HCT116 (cell line): ENCODE data around the gene SRP9.

Source experiments
- CBX3 ChIP-seq: IDR thresholded peaks from 2 replicates; pipeline ENCODE4 v1.6.1; 2012; ENCODE audit warnings: low read depth
- CEBPB ChIP-seq: IDR thresholded peaks from 2 replicates; pipeline ENCODE4 v1.6.1; 2012; ENCODE audit warnings: low read depth
- EZH2 ChIP-seq: fragments of 200-600 bp; sonication (generic); IDR thresholded peaks from 2 replicates; pipeline ENCODE4 v1.6.1; 2017; ENCODE audit warnings: antibody characterized with exemption, mixed run types
- POLR2A ChIP-seq: IDR thresholded peaks from 2 replicates; pipeline ENCODE4 v1.7.0; 2011; ENCODE audit warnings: borderline replicate concordance; ENCODE audit not compliant: insufficient read depth, insufficient read length; ENCODE audit errors: extremely low read depth
- POLR2AphosphoS5 ChIP-seq: IDR thresholded peaks from 2 replicates; pipeline ENCODE4 v1.6.1; 2011; ENCODE audit warnings: mild to moderate bottlenecking, low read depth, low read length, moderate library complexity
- REST ChIP-seq: IDR thresholded peaks from 2 replicates; pipeline ENCODE4 v1.6.1; 2012; ENCODE audit warnings: low read depth
- YY1 ChIP-seq: IDR thresholded peaks from 2 replicates; pipeline ENCODE4 v1.6.1; 2011; ENCODE audit warnings: low read length, low read depth, moderate library complexity, mild to moderate bottlenecking; ENCODE audit not compliant: insufficient replicate concordance; ENCODE audit errors: extremely low read depth
- TF ChIP-seq, protein P1 (sequence below), 3 experiments: fragments of 200-600 bp in 1 of 3; sonication (generic) in 1 of 3; IDR thresholded peaks in 2 of 3; conservative IDR thresholded peaks in 1 of 3; 2 replicates each; pipeline ENCODE4 v1.5.1; 2012 to 2017; ENCODE audit warnings: low read depth in 2 of 3, low read length in 2 of 3, antibody characterized with exemption in 1 of 3, borderline replicate concordance in 1 of 3, control low read depth in 1 of 3, mild to moderate bottlenecking in 1 of 3, mixed read lengths in 1 of 3, mixed run types in 1 of 3, moderate library complexity in 1 of 3; ENCODE audit not compliant: insufficient read depth in 1 of 3

- TF ChIP-seq POLR2AphosphoS5 (no peak), YY1 (no peak), CBX3 (no peak), CEBPB (no peak), POLR2A (no peak), EZH2 (no peak), REST (no peak)
- TF ChIP-seq, protein P1, sequence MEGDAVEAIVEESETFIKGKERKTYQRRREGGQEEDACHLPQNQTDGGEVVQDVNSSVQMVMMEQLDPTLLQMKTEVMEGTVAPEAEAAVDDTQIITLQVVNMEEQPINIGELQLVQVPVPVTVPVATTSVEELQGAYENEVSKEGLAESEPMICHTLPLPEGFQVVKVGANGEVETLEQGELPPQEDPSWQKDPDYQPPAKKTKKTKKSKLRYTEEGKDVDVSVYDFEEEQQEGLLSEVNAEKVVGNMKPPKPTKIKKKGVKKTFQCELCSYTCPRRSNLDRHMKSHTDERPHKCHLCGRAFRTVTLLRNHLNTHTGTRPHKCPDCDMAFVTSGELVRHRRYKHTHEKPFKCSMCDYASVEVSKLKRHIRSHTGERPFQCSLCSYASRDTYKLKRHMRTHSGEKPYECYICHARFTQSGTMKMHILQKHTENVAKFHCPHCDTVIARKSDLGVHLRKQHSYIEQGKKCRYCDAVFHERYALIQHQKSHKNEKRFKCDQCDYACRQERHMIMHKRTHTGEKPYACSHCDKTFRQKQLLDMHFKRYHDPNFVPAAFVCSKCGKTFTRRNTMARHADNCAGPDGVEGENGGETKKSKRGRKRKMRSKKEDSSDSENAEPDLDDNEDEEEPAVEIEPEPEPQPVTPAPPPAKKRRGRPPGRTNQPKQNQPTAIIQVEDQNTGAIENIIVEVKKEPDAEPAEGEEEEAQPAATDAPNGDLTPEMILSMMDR (IDR thresholded peaks at IDR 0.05 in 2 of 3, conservative IDR thresholded peaks at IDR 0.05 in 1 of 3; ENCODE audit: borderline replicate concordance in 1 of 3, insufficient read depth in 1 of 3, low read depth in 2 of 3, low read length in 2 of 3) = no peak
These were observed 677 bp downstream of the SRP9 start for GRCh38 chr1:225778337-225778669.
